HG03575 (cell line): ENCODE measurements around the gene SLC39A3.

Experiments used
- ATAC-seq: cut with Tn5 transposase; IDR thresholded peaks from one replicate; pipeline ENCODE4 v1.9.1; 2021; ENCODE audit not compliant: unreplicated experiment, insufficient number of reproducible peaks, low FRiP score; ENCODE audit errors: extremely low read depth

The SLC39A3 gene

GRCh38 chr19:2770055-2771013 is 30.5 kb upstream of the SLC39A3 start:
- no peak for ATAC-seq

GRCh38 chr19:2769218-2769617 is 29.4 kb upstream of the SLC39A3 start:
- ATAC-seq = no peak

GRCh38 chr19:2768365-2769132 is 28.7 kb upstream of the SLC39A3 start:
- no peak for ATAC-seq

DNA sequence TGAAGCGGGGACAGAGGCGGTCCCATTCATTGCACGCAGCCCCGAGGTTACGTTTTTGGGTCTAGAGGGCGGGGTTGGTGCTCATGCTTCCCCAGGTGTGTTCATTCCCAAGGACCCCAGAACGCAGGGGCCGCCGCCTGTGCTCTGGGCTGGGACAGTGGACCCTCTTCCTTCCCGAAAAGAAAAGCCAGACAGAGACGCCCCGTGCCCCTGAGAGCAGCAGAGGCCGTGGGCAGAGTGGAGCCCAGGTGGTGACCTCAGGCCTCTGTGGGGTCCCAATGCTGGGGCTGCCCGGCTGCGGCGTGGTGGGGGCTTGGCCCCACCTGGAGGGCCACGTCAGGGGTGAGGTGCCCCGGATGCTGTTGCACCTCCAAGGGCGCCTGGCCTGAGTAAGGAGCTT is 27.9 kb upstream of the SLC39A3 start:
- no peak for ATAC-seq

- no peak for ATAC-seq
Measured at GRCh38 chr19:2766594-2767372, 27.0 kb upstream of the SLC39A3 start.

GRCh38 chr19:2765376-2765775 is 25.6 kb upstream of the SLC39A3 start:
- no peak for ATAC-seq

DNA sequence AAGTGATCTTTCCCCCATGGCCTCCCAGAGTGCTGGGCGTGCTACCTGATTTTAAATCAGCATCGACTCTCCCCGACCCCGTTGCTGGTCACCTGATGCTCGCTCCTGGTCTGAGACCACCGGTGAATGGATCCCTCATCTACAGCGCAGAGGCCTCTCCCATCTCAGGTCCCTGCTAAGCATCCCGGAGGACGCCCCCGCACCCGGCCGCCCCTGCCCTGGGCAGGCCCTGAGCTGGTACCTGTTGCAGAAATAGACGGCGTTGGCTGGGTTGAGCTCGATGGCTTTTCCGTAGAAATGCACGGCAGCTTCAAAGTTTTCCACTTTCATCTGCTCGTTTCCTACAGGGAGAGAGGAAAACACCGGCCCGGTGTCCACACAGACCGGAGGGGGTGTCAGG is 25.1 kb upstream of the SLC39A3 start:
- no peak for ATAC-seq

DNA sequence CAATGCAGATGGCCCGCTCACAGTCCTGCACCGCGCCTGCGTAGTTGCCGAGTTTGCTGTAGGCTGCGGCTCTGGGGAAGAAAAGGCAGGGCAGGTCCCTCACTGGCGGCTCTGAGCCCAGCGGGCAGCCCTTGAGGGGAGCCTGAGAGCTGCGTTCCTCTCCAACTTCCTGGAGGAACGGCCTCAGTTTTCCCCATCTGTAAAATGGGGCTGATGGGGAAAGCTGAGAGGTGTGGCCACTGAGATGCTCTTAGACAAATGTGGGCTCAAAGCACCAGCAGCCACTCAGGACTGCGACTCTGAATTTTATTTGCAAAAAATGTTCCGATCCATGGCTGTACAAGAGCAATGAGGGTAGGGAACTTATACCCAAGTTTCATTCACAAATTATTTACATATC is 23.9 kb upstream of the SLC39A3 start:
- no peak for ATAC-seq

- ATAC-seq = no peak
Measured at GRCh38 chr19:2762783-2763496, 23.1 kb upstream of the SLC39A3 start.

DNA sequence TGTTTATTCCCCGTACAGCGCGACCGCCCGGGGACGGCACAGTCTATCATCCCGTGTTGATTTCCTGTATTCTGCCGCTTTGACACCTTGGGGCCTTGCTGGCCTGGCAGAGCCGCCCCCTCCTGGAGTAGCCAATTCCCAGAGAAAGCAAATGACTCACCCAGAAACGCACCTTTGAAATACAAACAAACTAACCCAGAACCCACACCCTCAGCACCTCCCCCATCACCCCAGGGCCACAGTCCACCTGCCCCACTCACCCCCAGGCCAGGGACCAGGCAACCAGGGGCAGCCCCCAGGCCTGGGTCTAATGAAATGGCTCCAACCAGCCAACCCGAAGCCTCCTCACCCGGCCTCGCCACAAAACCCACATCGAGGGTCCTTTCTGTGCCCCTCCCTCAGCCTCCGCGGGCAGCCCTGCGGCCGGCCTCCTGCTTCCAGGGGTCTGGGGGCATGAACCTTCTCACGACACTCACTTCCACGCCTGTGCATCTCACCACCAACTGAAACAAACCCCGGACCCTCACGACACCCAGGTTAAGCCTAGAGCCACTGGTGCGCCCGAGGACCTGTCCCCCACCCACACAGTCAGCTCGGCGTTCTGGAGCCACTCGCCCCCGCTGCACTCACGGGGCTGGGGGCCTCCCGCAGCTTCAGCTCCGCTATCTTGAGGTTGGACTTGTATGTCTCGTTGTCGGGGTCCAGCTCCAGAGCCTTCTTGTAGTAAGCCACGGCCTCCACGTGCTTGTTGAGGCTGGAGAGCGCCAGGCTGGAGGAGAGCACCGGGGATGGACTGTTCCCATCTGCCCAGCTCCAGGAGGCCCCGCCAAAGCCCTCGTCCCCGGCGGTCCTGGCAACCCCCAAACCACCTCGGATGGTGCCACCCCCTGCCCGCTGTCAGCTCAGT is 22.3 kb upstream of the SLC39A3 start:
- ATAC-seq = no peak

DNA sequence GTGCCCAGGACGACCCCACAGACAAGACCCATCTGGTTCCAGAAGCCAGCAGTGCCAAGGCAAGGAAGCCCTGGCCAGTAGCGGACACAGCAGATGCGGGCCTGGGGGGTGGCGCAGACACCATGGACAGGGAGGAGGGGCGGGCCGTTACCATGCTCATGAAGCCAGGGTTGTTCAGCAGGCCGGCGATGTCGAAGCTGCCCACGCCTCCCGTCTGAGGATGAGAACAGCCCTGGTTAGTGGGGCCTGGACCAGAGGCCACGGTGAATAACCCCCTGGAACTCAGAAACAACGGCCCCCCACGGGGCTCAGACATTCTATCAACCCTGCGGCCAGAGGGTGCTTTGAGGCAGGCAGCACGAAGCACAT is 21.5 kb upstream of the SLC39A3 start:
- no peak for ATAC-seq

- no peak for ATAC-seq
Measured at GRCh38 chr19:2759965-2760364, 20.1 kb upstream of the SLC39A3 start.

- ATAC-seq = no peak
Measured at GRCh38 chr19:2759362-2759761, 19.5 kb upstream of the SLC39A3 start.

DNA sequence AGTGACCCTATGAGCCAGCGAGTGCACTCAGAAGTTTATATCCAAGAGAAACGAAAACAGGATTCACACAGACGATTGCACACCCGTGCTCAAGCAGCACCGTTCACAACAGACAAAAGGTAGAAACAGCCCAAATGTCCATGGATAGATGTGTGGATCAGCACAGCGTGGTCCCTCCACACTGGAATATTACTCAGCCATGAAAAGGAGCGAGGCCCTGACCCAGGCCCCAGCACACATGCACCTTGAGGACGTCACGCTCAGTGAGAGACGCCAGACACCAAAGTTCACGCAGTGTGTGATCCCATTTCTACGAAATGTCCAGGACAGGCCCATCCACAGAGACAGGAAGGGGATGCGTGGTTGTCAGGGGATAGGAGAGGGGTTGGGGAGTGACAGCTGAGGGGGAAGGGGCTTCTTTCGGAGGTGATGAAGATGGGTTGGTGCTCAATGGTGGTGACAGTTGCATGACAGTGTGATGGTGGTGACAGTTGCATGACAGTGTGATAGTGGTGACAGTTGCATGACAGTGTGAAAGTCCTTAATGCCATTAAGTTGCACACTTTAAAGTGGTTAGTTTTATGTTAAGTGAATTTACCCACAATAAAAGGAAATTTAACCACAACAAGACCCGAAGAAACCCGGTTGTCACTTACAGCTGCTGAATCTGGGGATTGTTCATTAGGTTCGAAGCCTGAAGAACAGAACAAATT is 18.9 kb upstream of the SLC39A3 start:
- no peak for ATAC-seq

DNA sequence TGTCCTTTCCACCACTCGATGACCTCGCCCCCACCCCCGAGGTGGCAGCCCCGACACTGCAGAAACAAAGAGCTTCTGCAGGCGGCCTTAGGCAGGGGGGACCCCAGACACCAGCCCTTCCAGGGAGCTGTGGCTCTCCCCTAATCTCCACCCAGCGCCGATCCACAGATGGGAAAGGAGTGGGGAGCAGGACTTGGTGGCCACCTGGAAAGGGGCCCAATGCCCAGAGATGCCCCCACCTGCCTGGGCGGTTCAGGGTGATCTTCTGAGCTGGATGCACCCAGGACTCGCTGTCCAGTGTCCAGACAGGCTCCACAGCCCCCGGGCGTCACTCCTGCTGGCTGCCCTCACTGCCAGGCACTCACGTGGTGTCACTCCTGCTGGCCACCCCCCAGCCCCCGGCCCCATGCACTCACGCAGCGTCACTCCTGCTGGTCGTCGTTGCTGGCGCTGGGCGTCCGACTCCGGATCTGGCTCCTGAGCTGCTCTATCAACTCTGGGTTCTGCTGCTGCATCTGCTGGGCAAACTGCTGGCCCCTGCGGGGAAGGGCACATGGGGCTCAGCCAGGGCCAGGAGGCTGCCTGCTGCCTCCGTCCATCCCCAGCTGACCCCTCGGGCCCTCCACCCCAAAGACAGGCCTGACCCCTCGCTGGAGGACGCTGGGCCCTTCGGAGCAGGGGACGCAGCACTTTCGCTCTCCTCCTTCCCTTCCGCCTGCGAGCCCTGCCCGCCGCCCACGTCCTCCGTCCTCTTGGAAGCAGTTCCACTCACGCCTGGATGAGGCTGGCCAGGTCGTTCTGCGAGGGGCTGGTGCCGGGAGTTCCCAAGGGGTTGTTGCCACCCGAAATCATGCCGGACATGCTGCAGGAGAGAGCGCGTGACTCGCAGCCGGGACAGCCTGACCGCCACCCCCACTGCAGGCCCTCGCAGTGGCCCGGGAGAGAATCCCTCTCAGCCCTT is 17.4 kb upstream of the SLC39A3 start:
- ATAC-seq = no peak

- ATAC-seq = no peak
Measured at GRCh38 chr19:2756477-2756876, 16.7 kb upstream of the SLC39A3 start.
